GM18867 (cell line): Measurements from ENCODE around the gene SORBS1.
A peak's percentile ranks its signal among the peaks of the same experiment; 100 is the strongest.

Source experiments
- ATAC-seq: cut with Tn5 transposase; IDR thresholded peaks from one replicate; pipeline ENCODE4 v1.9.1; 2021; ENCODE audit warnings: mild to moderate bottlenecking, moderate library complexity; ENCODE audit not compliant: unreplicated experiment

Gene SORBS1

GRCh38 chr10:95542330-95542729 lies 18.8 kb downstream of the SORBS1 start:
- no peak for ATAC-seq

GRCh38 chr10:95540514-95541052 lies 20.6 kb downstream of the SORBS1 start:
- ATAC-seq, result no peak

GRCh38 chr10:95539560-95540284 lies 21.4 kb downstream of the SORBS1 start:
- ATAC-seq, result no peak

DNA sequence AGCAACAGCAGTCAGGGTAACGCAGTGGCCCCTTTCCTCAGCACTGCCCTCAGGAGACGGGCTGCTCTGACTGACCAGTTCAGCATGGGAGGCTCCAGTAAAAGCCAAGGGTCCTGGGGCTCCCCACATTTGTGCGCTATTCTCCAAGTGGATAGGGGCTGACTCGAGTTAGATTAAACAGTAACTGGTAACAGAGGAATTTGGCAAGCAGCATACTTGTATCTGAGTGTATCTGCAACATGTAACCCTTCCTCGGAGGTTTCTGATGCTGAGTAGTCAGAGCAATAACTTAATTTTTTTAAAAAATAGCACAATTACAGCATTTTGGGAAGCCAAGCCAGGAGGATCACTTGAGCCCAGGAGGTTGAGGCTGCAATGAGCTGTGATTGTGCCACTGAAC lies 22.8 kb downstream of the SORBS1 start:
- ATAC-seq, result no peak

DNA sequence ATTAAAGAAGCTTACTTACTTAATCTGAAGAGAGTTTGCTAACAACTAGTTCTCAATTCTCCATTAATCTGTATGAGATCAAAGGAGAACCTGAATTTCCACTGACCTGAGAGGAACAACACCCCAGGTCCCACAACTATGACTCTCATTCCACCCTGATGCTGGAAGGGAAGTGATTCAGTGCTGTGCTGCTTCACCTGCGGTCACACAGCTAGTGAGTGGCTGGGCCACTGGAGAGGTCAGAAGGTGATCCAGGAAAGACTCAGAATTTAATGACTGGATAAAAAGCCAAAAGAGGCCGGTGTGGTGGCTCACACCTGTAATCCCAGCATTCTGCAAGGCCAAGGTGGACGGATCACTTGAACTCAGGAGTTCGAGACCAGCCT lies 23.6 kb downstream of the SORBS1 start:
- ATAC-seq, result no peak

GRCh38 chr10:95536894-95537541 lies 24.2 kb downstream of the SORBS1 start:
- ATAC-seq, result no peak

DNA sequence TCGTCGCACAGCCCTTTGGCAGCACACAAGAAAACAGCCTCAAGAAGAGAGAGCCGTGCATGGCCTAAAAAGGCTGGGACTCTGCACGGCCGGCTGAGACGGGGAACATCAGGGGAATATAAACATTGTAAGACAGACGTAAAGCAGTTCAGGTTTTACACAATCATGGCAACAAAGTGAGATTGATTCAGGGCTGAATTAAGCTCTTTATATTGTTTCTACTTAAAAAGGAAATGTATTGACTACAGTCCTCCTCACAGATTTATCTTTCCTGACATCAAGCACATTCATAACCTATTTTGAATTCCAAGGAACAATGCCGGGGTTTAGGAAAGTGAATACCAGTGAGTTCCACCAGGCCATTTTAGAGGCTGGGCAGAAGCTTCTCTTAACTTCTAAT lies 25.2 kb downstream of the SORBS1 start:
- ATAC-seq, result no peak

GRCh38 chr10:95535526-95535925 lies 25.6 kb downstream of the SORBS1 start:
- ATAC-seq, result no peak

DNA sequence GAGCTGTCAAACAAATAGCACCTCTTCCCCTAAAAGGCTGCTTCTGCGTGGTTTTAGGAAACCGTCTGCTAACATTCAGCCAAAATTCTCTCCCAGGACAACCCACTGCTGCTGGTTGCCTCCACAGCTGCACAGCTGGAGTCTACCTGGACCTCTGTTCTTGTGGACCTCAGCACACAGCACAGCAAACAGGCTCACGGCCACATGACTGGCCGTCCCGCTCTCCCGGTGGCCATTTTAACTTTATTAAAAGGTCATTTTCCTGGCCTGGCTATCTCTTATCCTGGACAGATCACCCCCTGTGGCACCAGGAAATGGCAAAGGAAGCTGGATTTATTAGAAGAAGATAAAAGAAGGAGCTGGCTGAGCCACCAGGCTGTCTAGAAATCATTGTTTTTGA lies 27.6 kb downstream of the SORBS1 start:
- ATAC-seq, result no peak

- no peak for ATAC-seq
Observed at GRCh38 chr10:95532536-95532935, 28.6 kb downstream of the SORBS1 start.

- peak; percentile 44 for ATAC-seq
Observed at GRCh38 chr10:95531994-95532399, 29.2 kb downstream of the SORBS1 start.

GRCh38 chr10:95531058-95531809 lies 29.9 kb downstream of the SORBS1 start:
- no peak for ATAC-seq

GRCh38 chr10:95530561-95530960 lies 30.6 kb downstream of the SORBS1 start:
- no peak for ATAC-seq

DNA sequence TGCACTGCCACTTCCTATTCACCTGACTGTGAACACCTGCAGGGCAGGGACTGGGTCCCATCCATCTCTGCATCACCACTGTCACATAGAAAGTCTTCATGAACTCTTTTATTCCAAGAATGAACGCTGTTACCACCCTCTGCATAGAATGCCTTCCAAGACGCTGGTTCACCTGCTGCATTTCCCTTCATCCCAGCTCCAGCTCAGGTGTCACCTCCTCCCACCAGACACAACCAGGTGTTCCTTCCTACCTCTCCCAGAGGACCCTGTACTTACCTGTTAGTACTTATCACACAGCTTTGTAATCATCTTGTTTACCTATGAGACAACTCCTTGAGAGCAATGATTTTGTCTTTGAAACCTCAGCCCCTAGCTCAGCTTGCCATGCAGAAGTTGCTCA lies 31.1 kb downstream of the SORBS1 start:
- no peak for ATAC-seq

DNA sequence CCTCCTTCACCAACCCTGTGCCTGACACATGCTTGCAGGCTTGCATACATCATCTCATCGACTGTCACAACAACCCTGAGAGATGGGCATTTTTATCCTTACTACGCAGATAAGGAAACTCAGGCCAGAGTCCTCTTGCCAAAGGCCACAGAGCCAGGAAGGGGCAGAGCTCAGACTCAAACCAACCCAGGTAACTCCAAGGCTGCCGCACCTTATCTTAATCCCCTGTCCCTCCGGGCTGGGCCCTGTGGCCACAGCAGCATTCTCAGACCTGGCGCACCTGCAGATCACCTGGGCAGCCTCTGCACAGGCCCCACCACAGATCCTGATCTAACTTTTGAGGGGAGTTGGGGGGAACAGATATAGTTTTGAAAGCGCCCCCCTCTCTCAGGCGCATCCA lies 35.1 kb downstream of the SORBS1 start:
- ATAC-seq, result no peak

DNA sequence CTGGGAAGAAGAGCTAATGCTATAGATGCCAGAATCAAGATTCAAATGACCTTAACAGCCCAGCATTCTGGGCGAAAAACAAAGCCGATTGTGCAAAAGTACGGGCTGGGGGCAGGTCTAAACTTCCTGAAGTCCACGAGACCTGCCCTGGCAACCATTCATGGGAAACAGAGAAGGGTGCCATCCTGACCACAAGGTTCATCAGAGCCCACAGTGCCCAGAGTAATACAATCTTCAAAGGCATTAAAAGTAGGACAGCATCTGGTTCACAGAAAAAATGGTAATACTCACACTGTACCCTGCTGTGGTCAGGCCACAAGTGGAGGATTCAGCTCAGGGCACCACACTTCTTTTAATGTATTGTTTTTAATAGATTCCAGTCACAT lies 36.1 kb downstream of the SORBS1 start:
- no peak for ATAC-seq

GRCh38 chr10:95524358-95525032 lies 36.7 kb downstream of the SORBS1 start:
- no peak for ATAC-seq

DNA sequence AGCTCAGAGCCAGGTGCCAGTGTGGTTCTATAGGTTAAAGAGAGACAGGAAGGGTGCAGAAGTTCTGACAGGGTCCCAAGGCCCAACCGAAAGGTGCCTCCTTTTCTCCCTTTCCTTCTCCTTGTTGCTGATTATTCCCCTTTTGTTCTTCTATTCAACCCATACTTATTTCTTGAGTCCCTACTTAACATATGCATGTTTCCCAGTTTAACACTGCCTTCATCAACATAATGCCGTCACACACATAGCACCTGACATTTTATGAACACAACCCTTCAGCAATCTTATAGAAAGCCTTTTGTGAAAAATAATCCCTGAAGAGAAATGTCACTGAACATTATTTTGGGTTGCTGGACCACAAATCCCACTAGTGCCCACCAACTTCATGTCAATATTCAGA lies 39.1 kb downstream of the SORBS1 start:
- no peak for ATAC-seq

- ATAC-seq, result no peak
Observed at GRCh38 chr10:95520617-95521016, 40.6 kb downstream of the SORBS1 start.

DNA sequence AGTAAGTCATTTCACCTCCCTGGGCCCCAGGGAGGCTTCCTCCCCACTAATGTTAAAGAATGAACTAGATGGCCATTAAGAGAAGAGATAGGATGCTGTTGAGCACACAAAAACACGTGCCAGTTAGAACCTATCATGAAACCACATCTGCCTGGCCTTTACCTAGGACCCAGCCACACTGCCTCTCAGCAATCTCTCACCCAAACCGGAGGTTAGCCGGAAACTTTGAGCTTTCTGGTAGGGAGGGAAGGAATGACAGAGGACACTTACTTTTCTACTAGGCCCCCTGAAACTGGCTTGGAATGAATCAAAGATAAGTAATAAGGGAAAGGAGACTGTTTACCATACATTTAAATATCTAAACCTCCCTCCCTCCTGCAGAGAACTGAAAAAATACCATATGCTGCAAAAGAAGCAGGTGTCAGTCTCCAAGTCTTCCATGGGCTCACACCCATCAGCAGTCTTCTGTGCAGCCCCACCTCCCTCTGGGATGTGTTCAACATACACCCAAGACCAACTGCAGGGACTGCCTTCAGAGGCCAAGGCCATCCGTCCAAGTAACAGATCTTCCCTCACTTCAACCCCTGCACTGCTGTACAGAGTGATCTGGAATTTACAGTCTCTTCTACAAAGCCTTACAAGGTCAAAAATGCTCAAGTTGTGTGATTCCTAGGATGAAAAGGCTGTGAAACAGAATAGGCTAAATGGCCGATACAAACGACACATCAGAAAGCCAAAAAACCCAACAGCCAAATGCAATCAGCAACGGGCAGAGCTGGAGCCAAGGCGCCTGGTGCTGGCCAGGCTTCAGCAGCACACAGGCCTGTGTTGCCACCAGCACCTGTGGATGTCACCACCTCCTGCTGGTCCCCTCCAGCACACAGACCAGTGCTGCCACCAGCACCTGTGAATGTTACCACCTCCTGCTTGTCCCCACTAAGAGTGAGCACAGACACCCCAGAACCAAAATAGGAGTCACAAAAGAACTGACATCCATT lies 42.4 kb downstream of the SORBS1 start:
- no peak for ATAC-seq
